Germinal center (tissue), 1 donor: Measurements from ENCODE around the gene PPM1L.

Source experiments
- DNase-seq: peaks from one replicate; pipeline ENCODE4 v3.0.0; 2012; ENCODE audit warnings: mixed read lengths, low spot score

Gene PPM1L

DNA sequence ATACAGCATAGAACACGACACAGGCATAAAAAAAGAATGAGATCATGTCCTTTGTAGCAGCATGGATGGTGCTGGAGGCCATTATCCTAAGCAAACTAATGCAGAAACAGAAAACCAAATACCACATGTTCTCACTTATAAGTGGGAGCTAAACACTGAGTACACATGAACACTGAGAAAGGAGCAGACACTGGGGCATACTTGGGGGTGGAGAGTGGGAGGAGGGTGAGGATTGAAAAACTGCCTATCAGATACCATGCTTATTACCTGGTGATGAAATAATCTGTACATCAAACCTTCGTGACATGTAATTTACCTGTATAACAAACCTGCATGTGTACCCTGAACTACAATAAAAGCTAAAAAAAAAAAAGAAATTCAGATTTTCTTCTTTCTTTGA lies 100.4 kb downstream of the PPM1L start:
- no peak for DNase-seq

DNA sequence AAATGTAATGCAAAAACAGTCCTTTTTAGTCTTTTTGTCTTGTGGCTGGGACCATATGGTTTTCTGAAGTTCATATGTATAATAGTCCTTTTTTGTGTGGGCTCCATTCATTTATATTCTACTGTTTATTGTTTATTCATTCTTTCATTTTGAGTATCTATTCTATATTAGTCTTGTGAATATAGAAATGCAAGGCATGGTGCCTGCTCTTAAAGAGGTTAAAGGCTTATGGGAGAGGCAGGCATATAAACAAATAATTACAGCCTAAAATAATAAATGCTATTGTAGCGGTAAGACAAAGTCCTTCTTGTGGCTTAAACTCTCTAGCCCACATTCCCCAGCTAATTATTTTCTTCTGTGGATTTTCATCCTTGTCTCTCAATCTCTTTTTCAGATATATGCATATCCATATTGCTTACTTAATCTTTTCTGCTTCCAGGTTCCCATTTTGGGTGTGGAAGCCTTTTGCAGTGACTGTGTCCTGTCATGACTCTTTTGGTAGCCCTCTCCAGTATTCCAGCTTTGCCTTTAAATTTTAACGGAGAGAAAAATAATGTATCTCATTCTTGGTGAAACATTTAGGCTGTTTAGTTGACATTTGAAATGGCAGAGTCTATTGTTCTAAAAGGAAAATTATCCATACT lies 101.6 kb downstream of the PPM1L start:
- no peak for DNase-seq

DNA sequence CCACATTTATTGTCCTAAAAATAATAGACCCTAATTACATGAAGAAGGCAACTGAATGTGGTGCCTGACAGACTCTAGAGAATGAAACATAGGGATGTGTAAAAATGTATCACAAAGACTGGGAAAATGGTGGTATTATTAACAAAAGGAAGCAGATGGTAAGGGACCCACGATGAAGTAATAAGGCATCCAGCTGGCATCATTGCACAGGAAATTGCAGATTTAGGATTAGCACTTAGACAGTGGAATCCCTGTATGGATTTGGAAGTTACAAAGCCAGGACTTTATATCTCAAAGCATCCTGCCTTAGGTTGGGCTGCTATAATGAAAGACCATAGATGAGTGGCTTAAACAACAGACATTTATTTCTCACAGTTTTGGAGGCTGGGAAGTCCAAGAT lies 104.3 kb downstream of the PPM1L start:
- DNase-seq: no peak

DNA sequence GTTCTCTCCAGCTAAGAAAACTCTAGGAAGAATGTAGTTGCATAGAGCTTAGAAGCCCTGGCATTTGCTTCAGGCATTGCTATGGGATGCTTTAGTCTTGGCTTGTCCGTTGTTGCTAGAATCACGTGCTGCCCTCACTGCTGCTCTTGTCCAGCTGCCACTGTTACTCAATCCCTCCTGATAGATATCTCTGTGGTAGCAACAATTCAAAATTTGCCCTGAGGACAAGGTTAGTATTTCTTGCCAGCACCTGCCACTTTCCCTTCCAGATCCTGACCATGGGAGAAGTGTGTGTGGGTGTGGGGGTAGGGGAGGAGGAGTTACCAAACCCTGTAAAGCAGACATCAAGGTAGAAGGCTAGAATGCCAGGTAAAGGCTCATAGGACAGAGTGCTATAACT lies 113.8 kb downstream of the PPM1L start:
- no peak for DNase-seq

DNA sequence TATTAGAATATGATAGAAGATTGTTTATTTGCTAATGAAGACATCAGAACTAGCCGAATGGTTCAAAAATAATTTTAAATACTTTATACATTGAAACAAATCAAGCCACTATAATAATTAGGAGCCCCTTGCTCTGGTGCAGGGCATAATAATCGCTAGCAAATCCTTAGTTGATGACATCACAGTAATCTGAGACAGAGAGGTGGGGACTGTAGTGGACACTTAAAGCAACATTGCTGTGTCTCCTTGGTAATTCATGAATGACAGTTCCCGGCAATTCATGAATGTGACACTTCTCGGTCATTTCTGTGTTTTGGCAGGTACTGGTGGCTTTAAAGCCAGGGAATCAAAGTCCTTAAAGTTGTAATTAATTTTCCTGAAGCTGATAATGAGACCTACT lies 114.3 kb downstream of the PPM1L start:
- no peak for DNase-seq

DNA sequence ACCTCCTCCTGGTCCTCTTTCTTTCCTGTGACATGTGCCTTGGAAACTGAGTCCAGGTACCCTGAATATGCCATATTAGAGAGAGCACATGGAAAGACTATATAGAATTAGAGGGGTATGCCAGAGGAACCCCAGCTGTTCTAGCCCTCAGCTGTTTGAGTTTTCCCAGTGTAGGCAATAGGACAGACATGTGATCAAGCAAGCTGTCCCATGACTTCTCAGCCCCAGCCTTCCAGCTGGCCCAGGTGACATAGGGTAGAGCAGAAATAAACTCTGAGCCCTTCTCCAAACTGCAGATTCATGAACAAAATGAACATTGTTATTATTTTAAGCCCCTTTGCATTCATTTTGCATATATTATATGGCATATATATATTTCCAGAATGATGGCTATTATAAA lies 118.7 kb downstream of the PPM1L start:
- DNase-seq: no peak

DNA sequence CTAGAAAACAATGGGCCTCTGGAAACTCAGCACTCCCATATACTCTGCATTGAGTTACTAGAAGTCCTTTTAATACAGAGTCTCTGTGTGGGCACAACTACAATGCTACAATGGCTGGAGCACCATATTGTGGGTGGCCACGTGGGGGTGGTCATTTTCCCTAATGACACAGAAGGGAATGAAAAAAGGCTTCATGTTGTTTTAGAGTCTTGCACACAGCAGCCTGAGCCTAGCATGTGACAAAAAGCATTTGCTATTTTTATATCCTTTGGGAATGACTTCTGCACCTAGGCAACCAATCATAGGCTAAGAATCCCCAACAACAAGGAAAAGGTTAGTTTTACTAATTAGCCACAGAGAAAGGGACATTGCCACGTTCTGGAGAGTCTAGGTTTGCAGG lies 120.6 kb downstream of the PPM1L start:
- DNase-seq: no peak

DNA sequence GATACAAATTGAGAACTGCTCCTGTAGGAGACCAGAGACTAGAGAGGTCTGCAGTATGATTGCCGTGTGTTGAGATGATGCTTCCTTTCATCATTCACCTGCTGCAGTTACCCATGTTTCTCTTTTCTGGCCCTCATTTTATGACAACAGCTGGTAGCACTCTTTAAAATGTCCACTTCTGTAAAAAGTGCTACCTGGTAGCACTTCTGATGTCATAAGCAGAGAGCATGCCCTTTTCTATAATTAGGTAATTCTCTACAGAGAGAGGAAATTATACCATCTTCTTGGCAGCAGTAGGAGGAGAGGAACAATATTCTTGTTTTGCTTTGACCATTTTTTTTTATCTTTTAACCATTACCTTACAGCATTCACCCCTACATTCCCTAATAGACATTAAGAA lies 123.8 kb downstream of the PPM1L start:
- DNase-seq: no peak

DNA sequence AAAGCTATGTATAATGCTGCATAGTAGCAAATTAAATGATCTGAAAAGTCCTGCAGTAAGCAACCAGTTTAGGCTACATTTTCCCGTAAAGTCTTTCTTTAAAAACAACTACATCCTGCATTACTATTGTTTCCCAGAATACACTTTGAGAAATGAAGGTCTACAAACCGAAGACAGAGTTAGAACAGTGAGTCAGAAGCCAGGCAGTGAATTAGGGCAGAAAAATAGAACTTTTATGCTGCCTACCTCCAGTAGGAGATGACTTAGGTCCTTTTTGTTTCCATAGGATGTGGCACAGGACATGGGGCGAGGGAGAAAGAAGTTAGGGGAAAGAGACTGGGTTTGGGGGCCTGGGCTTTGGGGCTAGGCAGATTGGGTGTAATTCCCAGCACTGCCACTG lies 127.3 kb downstream of the PPM1L start:
- no peak for DNase-seq

DNA sequence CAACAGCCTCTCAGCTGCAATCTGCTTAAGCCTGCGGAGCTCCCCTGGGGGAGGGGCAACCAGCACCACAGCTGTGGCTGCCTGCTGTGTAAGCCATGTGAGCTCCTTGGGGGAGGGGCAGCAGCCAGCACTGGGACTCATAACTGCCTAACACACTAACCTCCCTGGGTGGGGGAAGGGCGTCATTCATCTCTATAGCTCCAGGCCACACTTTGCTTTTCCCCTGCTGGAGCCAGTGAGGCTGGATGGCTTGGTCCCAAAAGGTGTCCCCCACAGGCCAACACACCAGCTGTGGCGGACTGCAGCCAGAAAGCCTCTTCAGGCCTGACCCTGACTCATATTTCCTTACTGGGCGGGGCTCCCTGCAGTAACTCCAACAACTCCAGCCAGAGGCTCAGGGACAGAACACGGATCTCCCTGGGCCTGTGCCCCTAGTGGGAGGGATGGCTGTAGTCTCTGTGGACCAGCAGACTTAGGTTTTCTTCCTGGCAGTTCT lies 129.8 kb downstream of the PPM1L start:
- no peak for DNase-seq

DNA sequence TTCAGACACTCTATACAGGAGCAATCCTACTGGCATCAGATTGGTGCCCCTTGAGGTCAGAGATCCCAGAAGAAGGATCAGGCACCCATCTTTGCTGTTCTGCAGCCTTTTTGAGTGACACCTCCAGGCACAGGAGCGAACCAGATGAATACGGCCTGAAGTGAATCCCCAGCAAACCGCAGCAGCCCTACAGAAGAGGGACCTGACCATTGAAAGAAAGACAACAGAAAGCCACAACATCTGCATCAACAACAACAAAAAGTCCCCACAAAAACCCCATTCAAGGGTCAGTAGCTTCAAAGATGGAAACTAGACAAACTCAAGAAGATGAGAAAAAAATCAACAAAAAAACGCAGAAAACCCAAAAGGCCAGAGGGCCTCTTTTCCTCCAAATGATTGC lies 130.4 kb downstream of the PPM1L start:
- no peak for DNase-seq

DNA sequence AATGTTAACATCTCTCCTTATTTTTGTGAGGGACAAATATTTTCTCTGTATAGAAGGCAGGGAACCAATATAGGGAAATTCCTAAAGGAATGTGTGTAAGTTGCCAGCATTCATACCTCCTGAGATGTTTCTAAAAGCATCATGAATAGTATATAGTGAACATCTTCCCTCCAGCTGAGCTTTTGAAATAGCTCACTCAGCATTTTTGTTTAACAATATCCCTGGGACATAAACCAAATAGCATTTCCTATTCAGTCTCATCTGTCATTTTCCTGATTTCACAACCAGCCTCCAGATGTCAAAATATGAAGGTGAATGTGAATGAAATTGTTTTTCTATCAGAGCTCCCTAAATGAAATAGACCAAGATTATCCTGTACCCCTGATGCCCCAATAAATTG lies 137.2 kb downstream of the PPM1L start:
- DNase-seq: no peak

DNA sequence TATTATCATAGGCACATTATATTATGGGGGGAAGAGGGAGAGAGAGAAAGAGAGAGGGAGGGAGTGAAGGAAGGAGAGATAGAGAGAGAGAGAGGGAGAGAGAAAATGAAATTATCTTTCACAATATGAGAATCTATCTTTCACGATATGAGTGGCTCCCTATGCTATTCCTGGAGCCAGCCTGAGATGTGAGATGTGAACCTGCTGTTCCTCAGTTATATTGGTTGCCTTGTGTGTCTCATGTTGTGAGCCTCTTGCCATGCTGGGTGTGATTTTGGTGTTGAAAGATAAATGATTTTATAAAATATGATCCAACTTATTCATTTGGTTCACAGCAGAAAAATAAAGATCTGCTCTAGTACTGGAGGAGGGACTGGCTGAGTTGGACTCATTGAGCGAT lies 148.7 kb downstream of the PPM1L start:
- no peak for DNase-seq

DNA sequence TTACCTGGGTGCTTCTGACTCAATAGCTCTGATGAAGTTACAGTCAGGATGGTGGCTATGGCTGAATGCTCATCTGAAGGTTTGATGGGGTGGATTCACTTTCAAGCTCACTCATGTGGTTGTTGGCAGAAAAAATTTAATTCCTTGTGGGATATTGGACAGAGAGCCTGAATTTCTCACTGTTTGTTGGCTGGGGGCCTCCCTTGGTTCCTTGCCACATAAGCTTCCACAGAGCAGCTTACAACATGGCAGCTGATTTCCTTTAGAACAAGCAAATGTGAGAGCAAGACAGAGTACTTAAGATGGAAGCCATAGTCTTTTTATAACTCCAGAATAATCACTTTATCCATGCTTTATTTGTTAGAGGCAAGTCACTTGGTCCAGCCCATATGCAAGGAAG lies 150.6 kb downstream of the PPM1L start:
- DNase-seq: no peak

DNA sequence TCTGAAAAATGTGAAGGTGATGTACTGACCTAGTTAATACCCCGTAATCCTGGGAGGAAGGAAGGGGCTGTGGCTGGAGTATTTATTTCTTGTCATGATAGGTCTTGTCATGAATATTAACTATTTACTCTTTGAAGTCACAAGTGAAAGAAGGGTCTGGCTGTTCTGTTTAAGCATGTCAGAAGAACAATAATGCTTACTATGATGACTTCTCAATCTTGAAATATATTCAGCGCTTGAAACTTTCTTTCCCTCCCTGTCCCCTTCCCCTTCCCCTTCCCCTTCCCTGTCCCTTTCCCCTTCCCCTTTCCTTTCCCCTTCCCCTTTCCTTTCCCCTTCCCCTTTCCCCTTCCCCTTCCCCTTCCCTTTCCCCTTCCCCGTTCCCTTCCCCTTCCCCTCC lies 153.9 kb downstream of the PPM1L start:
- DNase-seq: no peak

DNA sequence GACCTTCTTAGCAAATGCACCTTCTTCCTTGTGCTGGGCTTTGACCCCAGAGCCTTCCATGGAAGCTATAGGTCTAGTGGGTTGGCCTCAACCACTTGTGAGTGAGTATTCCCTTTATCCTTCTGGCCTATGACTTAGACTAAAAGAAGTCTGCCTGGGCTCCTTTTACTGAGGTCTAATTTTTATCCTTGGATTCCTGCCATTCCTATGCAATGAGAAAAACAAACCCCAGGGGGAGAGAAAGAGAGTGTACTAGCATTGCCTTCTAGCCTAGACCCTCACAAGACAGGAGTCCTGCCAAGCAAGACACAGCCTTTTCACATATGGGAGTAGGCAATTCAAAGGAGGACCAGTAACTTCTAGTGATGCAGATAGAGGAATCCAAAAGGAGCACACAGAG lies 155.4 kb downstream of the PPM1L start:
- DNase-seq: no peak

DNA sequence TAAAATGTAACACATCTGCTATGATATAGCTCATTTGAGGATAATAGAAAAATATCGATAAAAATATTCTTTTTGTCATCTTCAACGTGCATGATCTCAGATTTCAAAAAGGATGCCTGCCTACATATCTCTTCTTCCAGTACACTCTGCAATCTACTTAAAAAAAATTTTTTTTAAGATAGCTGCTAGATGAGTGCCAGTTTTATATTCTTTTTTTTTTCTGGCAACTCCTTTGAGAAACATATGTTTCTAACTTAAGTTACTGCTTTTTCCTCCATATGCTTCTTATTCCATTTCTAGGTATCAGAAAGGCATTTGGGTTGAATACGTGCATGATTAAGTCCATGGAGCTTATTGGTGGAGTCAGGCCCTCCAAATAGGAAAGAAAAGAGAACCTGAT lies 160.4 kb downstream of the PPM1L start:
- DNase-seq: no peak

DNA sequence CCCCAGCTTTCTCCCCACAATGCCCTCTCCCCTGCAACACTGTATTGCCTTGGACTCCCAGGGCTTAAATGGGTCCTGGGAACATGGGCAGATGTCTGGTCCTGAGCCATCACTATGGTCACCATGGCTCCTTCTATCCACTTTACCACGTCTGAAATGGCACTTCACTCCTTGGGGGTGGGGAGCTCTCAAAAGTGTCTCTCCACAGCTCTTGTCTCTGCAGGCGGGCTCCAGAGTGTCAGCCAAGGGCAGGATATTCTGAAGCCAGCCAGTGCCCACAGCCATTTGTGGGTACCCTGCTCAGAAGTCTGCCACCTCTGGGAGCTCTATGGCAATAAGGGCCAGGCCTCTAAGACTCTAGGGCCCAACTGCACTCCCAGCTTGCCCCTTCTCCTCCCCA lies 163.9 kb downstream of the PPM1L start:
- DNase-seq: no peak

DNA sequence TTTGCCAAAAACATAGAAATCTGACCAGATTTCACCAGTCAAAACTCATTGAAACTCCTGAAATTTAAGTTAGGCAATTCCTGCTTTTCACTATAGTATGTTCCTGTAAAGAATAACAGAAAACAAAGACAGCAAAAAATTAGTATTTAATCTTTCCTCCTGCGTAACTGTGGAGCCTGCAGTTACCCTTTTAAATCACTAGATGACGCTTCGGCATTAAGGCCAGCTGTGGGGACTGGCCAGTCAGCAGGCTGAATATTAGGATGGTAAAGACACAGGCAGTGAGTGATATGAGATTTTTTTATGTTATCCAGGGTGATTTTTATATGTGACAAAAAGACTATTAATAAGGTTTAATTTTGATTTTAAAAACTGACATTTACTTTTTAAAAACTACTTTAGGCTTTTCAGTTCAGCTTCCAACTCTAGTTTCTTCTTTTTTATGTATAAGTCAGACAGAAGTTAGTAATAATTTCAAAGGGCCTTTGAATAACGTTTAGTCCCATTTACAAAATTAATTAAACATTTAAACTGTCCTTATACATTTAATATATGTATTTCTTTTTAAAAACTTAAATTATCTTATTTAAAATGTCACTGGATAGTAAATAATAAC lies 165.1 kb downstream of the PPM1L start:
- DNase-seq: peak; percentile 29

DNA sequence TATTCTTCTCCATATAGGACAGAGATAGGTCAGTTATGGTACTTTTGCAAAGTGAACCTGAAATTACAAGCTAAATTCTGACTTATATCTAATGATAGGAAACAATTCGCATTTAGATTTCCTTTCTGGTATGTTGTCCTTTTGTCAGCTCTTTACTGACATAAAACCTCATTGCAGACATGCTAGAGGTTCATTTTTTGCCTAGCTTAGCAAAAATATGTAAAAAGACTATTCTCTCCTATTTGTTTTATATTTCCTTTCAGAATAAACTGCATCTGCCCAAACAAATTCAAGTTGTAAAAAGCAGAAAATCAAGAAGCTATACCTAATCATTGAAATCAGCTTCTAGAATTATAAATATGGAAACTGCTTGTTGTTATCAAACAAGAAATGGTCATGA lies 168.7 kb downstream of the PPM1L start:
- DNase-seq: no peak

DNA sequence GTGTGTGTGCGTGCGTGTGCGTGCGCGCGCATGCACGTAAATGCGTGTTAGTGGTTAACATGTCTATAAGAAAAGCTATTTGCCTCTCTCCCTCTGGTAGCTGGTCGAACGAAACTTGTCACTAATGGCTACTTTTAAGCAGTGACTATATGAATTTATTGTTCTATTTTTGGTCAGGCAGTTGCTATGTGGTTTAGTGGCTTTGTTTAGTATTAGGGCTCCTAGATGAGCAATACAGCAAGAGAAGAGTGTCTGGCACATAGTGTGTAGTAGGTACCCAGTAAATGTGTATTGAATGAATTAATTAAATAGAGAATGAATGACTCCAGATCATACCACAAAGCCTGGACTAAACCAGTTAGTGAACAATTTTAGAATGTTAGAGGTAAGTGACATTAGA lies 171.6 kb downstream of the PPM1L start:
- no peak for DNase-seq

DNA sequence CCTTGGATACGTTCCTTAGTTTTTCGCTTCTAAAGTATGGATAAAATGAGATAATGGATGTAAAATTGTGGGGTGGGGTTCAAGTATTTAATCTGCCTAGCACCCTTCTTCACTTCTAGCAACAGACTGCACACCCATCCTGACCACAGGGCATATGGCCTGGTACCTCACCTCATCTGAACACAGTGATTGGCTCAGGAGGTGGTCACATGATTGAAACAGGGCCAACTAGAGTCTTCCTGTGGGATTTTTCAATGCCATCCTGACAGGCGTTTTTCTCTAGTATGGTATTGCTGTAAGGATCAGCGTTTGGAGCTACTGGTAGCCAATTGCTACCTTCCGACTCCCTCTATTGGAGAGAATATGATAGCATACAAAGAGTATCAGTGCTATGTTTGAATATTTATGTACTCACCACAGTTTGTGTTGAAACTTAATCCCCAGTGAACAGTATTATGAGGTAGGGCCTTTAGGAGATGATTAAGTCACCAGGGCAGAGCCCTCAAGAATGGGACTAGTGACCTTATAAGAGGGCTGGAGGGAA lies 172.2 kb downstream of the PPM1L start:
- no peak for DNase-seq

DNA sequence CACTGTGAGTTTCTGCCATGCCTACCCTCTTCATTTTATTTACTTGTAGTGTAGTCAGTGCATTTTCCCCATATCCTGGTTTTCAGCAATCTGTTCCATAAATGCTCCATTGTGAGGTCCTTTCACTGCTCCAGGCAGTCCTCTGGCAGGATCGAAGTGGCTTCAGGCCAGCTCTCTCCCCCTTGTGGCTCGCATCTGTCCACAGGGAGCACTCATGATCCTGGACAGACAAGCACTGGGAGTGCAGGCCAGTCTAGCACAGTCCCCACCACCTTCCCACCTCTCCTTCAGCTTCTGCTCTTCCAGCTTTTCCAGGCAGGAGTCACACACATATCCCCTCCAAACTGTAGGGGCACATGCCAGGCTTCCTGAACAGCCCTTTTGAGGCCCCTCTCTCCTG lies 173.6 kb downstream of the PPM1L start:
- DNase-seq: no peak

DNA sequence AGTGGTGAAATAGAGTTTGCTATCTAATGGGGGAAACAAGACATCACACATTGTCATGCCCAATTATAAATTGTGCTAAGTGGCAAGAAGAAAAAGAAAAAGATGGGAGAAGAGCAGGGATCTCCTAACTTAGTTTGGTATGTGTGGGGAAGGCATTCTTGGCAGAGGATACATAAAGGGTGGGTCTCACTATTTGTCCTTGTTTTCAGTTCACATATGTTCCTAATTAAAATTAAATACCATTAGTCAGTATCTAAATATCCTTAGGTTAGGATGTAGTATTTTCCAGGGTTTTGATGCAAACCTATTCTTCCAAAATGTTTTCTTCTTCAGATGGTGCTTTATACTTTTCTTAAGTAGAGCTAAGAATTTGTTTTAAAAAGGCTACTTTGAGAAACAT lies 175.4 kb downstream of the PPM1L start:
- DNase-seq: no peak
